ENCODE results near the gene PDE9A. TPM values are rescaled to one million over a fixed set of nuclear protein-coding genes. Genes with fewer than 3 reads are reported as not detected.

Gene PDE9A
- total and polyA plus RNA-seq, 8 donors = 1.2 to 14.4 (median 5.0) TPM

GRCh38 chr21:42757422-42757821 is 104.0 kb downstream of the PDE9A start:
- Histone ChIP-seq H3K27ac (no peak overlapping the region), H3K4me3 (no peak overlapping the region), H3K4me1 (no peaks in the 10 kb centered on the region), H3K36me3 (no peaks in the 10 kb centered on the region), H3K9me3 (no peaks in the 10 kb centered on the region), H3K27me3 (no peaks in the 10 kb centered on the region)
- intact Hi-C loops (cut with DNase I) = no loop called here
- WGBS, 2 donors = 82 to 91% methylated on average over 10 of the region's 10 CpGs
- DNase-seq = no peak
- no peak for FAIRE-seq
- no peak for TF ChIP-seq CTCF (IDR thresholded peaks at IDR 0.05)
- no peak for ATAC-seq

GRCh38 chr21:42757826-42758655 is 104.6 kb downstream of the PDE9A start:
- ATAC-seq = no peak
- FAIRE-seq = no peak
- no peak for DNase-seq
- H3K27me3 ChIP-seq = no peaks in the 10 kb centered on the region
- no peaks in the 10 kb centered on the region for H3K36me3 ChIP-seq
- no peak for TF ChIP-seq CTCF (IDR thresholded peaks at IDR 0.05)
- no peak overlapping the region for H3K27ac ChIP-seq
- H3K9me3 ChIP-seq = no peaks in the 10 kb centered on the region
- H3K4me1 ChIP-seq = no peaks in the 10 kb centered on the region
- no peak overlapping the region for H3K4me3 ChIP-seq
- intact Hi-C loops (cut with DNase I) = no loop called here
- WGBS, 2 donors = 83 to 88% methylated on average over 17 of the region's 17 CpGs

GRCh38 chr21:42758721-42759593 is 105.5 kb downstream of the PDE9A start:
- no peaks in the 10 kb centered on the region for H3K9me3 ChIP-seq
- ATAC-seq (no peak), FAIRE-seq (no peak), DNase-seq (no peak)
- H3K27ac ChIP-seq = no peak overlapping the region
- no peak for TF ChIP-seq CTCF (IDR thresholded peaks at IDR 0.05)
- no peaks in the 10 kb centered on the region for H3K36me3 ChIP-seq
- H3K27me3 ChIP-seq = no peaks in the 10 kb centered on the region
- no peaks in the 10 kb centered on the region for H3K4me1 ChIP-seq
- intact Hi-C loops (cut with DNase I) = no loop called here
- H3K4me3 ChIP-seq = no peak overlapping the region
- 56 to 64% methylated on average over 20 of the region's 20 CpGs for WGBS, 2 donors

GRCh38 chr21:42759594-42759927 is 106.1 kb downstream of the PDE9A start:
- H3K4me3 ChIP-seq = no peak overlapping the region
- no peak overlapping the region for H3K27ac ChIP-seq
- DNase-seq = no peak
- intact Hi-C loops (cut with DNase I) = no loop called here
- H3K4me1 ChIP-seq = no peaks in the 10 kb centered on the region
- no peaks in the 10 kb centered on the region for H3K27me3 ChIP-seq
- no peaks in the 10 kb centered on the region for H3K9me3 ChIP-seq
- H3K36me3 ChIP-seq = no peaks in the 10 kb centered on the region
- no peak for ATAC-seq
- FAIRE-seq = no peak
- TF ChIP-seq CTCF (IDR thresholded peaks at IDR 0.05) = no peak

All from pancreas (tissue), 10 donors.